ENCODE data around the gene MUC5AC.
"Not testable (repeated sequence)": the region's sequence is repeated elsewhere in the genome, so short reads cannot be mapped to it uniquely, and the experiment has no call there.

MUC5AC gene

DNA sequence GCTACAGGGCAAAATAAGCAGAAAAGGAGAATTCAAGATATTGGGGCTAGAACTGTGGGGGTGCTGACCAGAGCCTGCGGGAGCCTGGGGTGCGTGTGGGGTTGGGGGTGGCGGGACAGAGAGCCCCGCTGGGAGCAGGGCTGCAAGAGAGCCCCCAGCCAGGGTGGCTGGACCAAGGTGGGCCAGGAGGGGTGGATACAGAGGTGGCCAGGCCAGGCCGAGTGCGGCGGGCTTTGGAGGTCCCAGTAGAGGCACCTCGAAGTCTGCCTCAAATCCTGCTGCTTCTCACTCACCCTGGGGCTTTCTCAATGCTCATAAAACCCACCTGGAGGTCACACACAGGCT is 48.2 kb downstream of the MUC5AC start:
- no peak overlapping the region for H3K27ac ChIP-seq (ENCODE audit: low read length)
- H3K4me3 ChIP-seq (ENCODE audit: low read depth in 1 of 2, low read length in 2 of 2), result no peak overlapping the region
- no peaks in the 10 kb centered on the region for H3K27me3 ChIP-seq (ENCODE audit: low read depth, low read length)
- peaks cover 0 to 3% of the 10 kb centered on the region in 2 donors for H3K4me1 ChIP-seq (ENCODE audit: control insufficient read depth in 1 of 2, insufficient read depth in 2 of 2, low read length in 2 of 2)
- no peaks in the 10 kb centered on the region for H3K9me3 ChIP-seq (ENCODE audit: control insufficient read depth in 1 of 2, low read length in 2 of 2)
- no peaks in the 10 kb centered on the region for H3K36me3 ChIP-seq (ENCODE audit: control insufficient read depth in 1 of 2, insufficient read depth in 2 of 2, low read length in 2 of 2)

DNA sequence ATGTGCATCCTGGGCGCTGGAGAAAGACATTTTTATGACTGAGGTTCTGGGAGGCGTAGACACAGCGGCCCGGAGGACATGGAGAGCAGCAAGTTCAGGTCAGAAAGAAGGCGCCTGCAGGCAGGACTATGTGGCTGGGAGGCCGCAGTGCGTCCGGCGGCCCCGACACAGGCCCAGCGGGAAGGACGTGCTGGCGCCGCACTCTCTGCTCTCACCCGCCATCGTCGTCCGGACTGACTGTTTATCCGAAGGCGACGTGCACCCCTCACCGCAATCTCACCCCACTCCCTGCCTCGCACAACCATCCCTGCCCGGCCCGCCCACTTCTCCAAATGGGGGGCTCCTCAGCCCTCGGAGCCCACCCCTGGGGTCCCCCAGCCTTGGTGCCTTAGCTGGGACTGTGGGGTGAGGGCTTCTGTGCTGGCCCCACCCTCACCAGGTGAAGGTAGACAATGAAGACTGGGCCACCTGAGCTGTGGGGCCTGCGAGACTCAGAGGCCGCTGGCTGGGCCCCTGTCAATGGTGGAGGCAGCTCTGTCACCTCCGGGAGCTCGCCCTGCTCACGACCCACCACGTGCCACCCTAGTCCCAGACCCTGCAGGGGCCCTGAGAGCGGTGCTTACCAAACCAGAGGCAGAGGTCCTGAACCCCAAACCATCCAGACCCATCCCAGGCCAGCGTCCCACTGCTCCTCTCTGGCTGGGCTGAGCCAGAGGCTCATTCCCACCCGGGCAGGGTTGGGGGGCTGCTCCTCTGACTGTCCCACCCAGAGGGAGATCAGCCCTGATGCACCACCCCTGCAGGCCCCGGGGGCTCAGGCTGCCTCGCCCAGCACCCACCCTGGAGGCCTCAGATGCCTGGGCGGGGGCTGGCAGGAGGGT is 48.9 kb downstream of the MUC5AC start:
- Histone ChIP-seq H3K4me3 (ENCODE audit: low read depth in 1 of 2, low read length in 2 of 2) (no peak overlapping the region), H3K27me3 (ENCODE audit: low read depth, low read length) (no peaks in the 10 kb centered on the region), H3K27ac (ENCODE audit: low read length) (no peak overlapping the region)

DNA sequence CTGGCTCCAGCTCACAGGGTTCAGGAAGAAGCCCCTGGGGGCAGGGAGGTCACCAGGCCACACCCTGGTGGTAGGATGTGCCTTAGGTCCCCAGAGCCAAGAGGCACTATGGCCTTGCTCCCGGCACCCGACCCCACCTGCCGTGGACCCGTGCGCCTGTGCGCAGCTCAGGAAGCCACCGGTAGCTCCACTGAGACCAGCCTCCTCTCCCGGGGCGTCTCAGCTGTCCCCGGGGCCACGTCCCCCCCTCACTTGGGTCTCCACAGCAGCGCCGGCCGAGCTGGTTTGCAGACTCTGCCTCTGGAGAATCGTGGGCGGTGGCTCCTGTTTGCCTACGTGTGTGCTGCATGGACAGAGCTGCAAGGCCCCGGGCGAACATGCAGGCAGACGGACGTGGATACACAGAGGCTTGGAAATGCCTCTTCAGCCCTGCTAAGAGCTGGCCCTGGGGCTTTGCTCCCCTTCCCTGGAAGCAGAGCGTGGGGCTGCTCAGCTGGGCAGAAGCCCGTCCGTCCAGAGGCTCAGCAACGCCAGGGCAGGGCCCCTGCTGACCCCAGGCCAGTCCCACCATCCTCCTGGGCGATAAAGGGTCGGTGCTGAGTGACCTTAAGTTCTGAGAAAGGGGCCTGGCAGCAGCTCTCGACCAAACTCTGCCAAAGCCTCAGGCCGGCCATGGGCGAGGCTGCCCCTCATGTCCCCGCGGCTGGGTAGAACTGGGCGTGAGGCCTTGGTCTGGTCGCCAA is 49.8 kb downstream of the MUC5AC start:
- peaks cover 0 to 3% of the 10 kb centered on the region in 2 donors for H3K4me1 ChIP-seq (ENCODE audit: control insufficient read depth in 1 of 2, insufficient read depth in 2 of 2, low read length in 2 of 2)
- H3K36me3 ChIP-seq (ENCODE audit: control insufficient read depth in 1 of 2, insufficient read depth in 2 of 2, low read length in 2 of 2), result no peaks in the 10 kb centered on the region
- H3K27ac ChIP-seq (ENCODE audit: low read length), result no peak overlapping the region
- H3K27me3 ChIP-seq (ENCODE audit: low read depth, low read length), result no peaks in the 10 kb centered on the region
- H3K4me3 ChIP-seq (ENCODE audit: low read depth in 1 of 2, low read length in 2 of 2), result no peak overlapping the region
- H3K9me3 ChIP-seq (ENCODE audit: control insufficient read depth in 1 of 2, low read length in 2 of 2), result peaks cover 11 to 15% of the 10 kb centered on the region in 2 donors

More for the DNA sequence above, 48.9 kb downstream of the MUC5AC start:
- Histone ChIP-seq H3K9me3 (ENCODE audit: control insufficient read depth in 1 of 2, low read length in 2 of 2) (peaks cover 6% of the 10 kb centered on the region in 2 donors), H3K4me1 (ENCODE audit: control insufficient read depth in 1 of 2, insufficient read depth in 2 of 2, low read length in 2 of 2) (peaks cover 0 to 3% of the 10 kb centered on the region in 2 donors), H3K36me3 (ENCODE audit: control insufficient read depth in 1 of 2, insufficient read depth in 2 of 2, low read length in 2 of 2) (no peaks in the 10 kb centered on the region)

DNA sequence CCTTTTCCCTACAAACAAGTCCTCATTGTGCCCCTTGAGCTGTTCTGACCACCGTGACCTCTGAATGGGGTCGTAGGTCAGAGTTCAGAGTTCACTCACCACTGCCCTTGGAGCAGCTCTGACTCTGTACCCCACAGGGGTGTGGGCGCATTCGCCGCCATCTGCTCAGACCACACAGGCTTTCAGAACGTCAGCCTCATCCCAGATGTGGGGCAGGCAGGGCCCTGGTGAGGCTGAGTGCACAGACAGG is 50.3 kb downstream of the MUC5AC start:
- peaks cover 0 to 2% of the 10 kb centered on the region in 2 donors for H3K4me1 ChIP-seq (ENCODE audit: control insufficient read depth in 1 of 2, insufficient read depth in 2 of 2, low read length in 2 of 2)
- H3K27ac ChIP-seq (ENCODE audit: low read length), result no peak overlapping the region
- no peaks in the 10 kb centered on the region for H3K27me3 ChIP-seq (ENCODE audit: low read depth, low read length)
- peaks cover 11 to 18% of the 10 kb centered on the region in 2 donors for H3K9me3 ChIP-seq (ENCODE audit: control insufficient read depth in 1 of 2, low read length in 2 of 2)
- no peak overlapping the region for H3K4me3 ChIP-seq (ENCODE audit: low read depth in 1 of 2, low read length in 2 of 2)
- H3K36me3 ChIP-seq (ENCODE audit: control insufficient read depth in 1 of 2, insufficient read depth in 2 of 2, low read length in 2 of 2), result no peaks in the 10 kb centered on the region

DNA sequence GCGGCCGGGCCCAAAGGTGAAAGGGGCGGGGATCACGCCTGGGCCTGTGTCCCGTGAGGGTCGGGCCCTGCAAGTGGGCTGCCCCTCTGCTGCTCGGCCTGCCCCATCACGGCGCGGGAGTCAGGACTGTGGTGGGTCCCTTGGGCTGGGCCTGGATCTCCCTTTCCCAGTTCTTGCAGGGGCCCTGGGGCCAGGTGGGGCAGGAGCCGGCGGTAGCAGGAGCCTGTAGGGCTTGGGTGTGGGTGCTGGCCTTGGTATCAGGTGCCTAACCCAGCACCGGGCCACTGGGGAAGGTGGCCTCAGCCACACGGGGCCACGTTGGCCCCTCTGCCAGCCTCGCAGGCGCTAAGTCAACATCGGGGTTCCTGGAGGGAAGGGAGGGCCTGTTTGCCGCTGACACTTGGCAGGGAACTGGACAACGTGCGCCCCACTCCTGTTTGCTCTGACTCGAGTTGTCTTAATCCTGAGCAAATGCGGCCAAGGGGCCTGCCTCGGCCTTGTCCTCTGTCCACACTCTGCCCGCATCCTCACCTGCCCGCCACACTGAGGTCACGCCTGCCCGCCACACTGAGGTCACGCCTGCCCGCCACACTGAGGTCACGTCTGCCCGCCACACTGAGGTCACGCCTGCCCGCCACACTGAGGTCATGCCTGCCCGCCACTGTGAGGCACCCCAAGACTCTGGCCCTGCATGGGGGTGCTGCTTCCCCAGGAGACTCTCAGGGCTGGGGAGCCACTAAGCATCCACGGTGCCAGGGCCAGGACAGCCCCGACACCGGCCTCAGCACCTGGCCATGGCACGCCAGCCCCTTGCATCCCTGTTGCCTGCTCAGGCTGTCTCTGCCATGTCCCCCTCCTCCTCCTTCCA is 50.9 kb downstream of the MUC5AC start:
- H3K4me1 ChIP-seq (ENCODE audit: control insufficient read depth in 1 of 2, insufficient read depth in 2 of 2, low read length in 2 of 2), result no peaks in the 10 kb centered on the region
- no peak overlapping the region for H3K27ac ChIP-seq (ENCODE audit: low read length)
- H3K9me3 ChIP-seq (ENCODE audit: control insufficient read depth in 1 of 2, low read length in 2 of 2), result peaks cover 11 to 18% of the 10 kb centered on the region in 2 donors
- no peak overlapping the region for H3K4me3 ChIP-seq (ENCODE audit: low read depth in 1 of 2, low read length in 2 of 2)
- no peaks in the 10 kb centered on the region for H3K36me3 ChIP-seq (ENCODE audit: control insufficient read depth in 1 of 2, insufficient read depth in 2 of 2, low read length in 2 of 2)
- H3K27me3 ChIP-seq (ENCODE audit: low read depth, low read length), result no peaks in the 10 kb centered on the region

DNA sequence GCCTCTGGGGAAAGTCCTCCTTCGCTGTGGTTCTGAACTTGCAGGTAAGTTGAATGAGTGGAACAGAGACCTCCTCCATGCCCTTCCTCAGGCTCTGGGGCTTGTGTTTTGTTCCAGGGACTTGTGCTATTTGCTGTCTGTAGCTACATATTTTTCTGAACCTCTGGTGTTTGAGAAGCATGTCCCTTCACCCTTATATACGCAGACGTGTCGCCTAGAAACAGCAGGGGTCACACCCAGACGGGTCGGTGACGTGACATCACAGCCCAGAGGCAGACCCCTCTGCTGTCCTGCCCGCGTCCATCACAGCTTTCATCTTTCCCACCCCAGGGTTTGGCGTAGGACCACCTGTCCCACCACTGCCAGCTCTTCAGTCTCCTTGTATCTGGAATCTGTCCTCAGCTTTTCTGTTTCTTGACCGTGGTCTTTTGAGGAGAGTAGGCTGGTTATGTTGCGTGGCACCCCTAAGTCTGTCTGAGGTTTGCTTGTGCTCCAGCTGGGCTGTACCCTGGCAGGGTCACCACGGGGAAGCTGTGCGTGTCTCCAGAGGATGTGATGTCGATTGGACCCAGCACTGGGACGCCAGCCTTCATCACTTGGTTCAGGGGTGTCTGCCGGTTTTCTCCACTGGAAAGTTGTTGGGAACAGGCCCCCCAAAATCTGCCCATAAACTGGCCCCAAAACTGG is 51.8 kb downstream of the MUC5AC start:
- H3K27me3 ChIP-seq (ENCODE audit: low read depth, low read length), result no peaks in the 10 kb centered on the region
- no peaks in the 10 kb centered on the region for H3K4me1 ChIP-seq (ENCODE audit: control insufficient read depth in 1 of 2, insufficient read depth in 2 of 2, low read length in 2 of 2)
- no peak overlapping the region for H3K4me3 ChIP-seq (ENCODE audit: low read depth in 1 of 2, low read length in 2 of 2)
- H3K9me3 ChIP-seq (ENCODE audit: control insufficient read depth in 1 of 2, low read length in 2 of 2), result peaks cover 11 to 18% of the 10 kb centered on the region in 2 donors
- H3K36me3 ChIP-seq (ENCODE audit: control insufficient read depth in 1 of 2, insufficient read depth in 2 of 2, low read length in 2 of 2), result no peaks in the 10 kb centered on the region
- no peak overlapping the region for H3K27ac ChIP-seq (ENCODE audit: low read length)

DNA sequence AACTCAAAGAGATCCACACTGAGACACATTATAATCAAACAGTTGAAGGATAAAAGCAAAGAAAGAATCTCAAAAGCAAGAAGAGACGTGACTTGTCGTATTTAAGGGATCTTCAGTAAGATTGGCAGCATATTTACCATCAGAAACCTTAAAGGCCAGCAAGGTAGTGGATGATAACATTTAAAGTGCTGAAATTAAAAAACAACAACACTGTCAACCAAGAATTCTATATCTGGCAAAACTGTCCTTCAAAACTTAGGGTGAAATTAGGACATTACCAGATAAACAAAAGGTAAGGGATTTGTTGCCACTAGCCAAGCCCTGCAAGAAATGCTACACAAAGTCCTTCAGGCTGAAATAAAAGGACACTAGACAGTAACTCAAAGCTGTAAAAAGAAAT is 54.1 kb downstream of the MUC5AC start:
- Histone ChIP-seq H3K4me1 (ENCODE audit: control insufficient read depth in 1 of 2, insufficient read depth in 2 of 2, low read length in 2 of 2) (no peaks in the 10 kb centered on the region), H3K27me3 (ENCODE audit: low read depth, low read length) (no peaks in the 10 kb centered on the region), H3K9me3 (ENCODE audit: control insufficient read depth in 1 of 2, low read length in 2 of 2) (peaks cover 11 to 18% of the 10 kb centered on the region in 2 donors), H3K27ac (ENCODE audit: low read length) (no peak overlapping the region), H3K4me3 (ENCODE audit: low read depth in 1 of 2, low read length in 2 of 2) (no peak overlapping the region), H3K36me3 (ENCODE audit: control insufficient read depth in 1 of 2, insufficient read depth in 2 of 2, low read length in 2 of 2) (no peaks in the 10 kb centered on the region)

DNA sequence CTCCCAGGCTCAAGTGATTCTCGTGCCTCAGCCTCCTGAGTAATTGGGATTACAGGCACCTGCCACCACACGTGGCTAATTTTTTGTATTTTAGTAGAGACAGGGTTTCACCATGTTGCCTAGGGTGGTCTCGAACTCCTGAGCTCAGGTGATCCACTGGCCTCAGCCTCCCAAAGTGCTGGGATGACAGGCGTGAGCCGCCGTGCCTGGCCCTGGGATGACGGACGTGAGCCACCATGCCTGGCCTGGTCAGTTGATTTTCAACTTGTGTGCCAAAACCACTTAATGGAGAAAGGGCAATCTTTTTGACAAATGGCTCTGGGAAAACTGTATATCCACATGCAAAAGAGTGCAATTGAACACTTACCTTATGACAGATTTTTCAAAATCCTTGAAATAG is 58.1 kb downstream of the MUC5AC start:
- H3K4me3 ChIP-seq (ENCODE audit: low read depth in 1 of 2, low read length in 2 of 2); H3K4me1 ChIP-seq (ENCODE audit: control insufficient read depth in 1 of 2, insufficient read depth in 2 of 2, low read length in 2 of 2); H3K27me3 ChIP-seq (ENCODE audit: low read depth, low read length); H3K36me3 ChIP-seq (ENCODE audit: control insufficient read depth in 1 of 2, insufficient read depth in 2 of 2, low read length in 2 of 2); H3K27ac ChIP-seq (ENCODE audit: low read length): not testable (repeated sequence)
- H3K9me3 ChIP-seq (ENCODE audit: control insufficient read depth in 1 of 2, low read length in 2 of 2), result peaks cover 11 to 18% of the 10 kb centered on the region in 2 donors

DNA sequence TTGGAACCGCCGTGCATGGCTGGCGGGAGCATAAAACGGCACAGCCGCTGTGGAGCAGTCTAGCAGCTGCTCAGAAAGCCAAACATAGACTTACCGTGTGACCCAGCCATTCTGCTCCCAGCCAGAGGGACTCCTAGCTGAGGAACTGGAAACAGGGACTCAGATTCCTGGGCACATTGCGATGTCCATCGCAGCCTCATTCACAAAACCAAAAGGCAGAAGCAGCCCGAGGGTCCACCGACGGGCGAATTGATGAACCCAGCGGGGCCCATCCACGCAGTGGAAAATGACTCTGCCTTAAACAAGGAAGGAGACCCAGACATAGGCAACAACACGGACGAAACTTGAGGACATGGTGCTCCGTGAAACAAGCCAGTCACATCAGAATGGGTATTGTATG is 59.4 kb downstream of the MUC5AC start:
- H3K36me3 ChIP-seq (ENCODE audit: control insufficient read depth in 1 of 2, insufficient read depth in 2 of 2, low read length in 2 of 2), result no peaks in the 10 kb centered on the region
- no peaks in the 10 kb centered on the region for H3K27me3 ChIP-seq (ENCODE audit: low read depth, low read length)
- no peak overlapping the region for H3K4me3 ChIP-seq (ENCODE audit: low read depth in 1 of 2, low read length in 2 of 2)
- H3K27ac ChIP-seq (ENCODE audit: low read length), result no peak overlapping the region
- H3K9me3 ChIP-seq (ENCODE audit: control insufficient read depth in 1 of 2, low read length in 2 of 2), result peaks cover 0 to 6% of the 10 kb centered on the region in 2 donors
- no peaks in the 10 kb centered on the region for H3K4me1 ChIP-seq (ENCODE audit: control insufficient read depth in 1 of 2, insufficient read depth in 2 of 2, low read length in 2 of 2)

DNA sequence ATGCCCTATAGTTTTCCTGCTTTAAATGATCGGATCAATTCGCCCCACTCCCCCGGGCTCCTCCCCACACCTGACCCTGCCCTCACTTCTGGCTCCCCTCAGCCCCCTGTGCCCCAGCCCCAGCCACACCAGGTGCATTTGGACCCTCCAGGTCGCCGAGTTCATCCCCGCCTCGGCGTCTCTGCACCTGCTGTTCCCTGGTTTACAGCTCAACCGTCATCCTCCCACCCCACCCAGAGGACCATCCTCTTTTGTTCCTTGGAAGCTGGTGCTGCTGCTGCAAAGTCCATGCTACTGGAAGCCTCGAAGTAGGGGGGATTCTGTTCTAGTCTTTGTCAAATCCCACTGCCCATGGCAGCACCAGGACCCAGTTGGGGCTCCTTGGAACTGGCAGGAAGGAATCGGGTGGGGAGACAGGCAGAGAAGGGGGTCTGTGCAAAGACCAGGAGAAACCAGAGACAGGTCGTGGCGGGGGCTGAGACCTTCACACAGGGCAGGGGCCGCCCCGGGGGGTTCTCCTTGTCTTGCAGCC is 60.6 kb downstream of the MUC5AC start:
- Histone ChIP-seq H3K27me3 (ENCODE audit: low read depth, low read length) (no peaks in the 10 kb centered on the region), H3K27ac (ENCODE audit: low read length) (no peak overlapping the region), H3K4me1 (ENCODE audit: control insufficient read depth in 1 of 2, insufficient read depth in 2 of 2, low read length in 2 of 2) (no peaks in the 10 kb centered on the region), H3K9me3 (ENCODE audit: control insufficient read depth in 1 of 2, low read length in 2 of 2) (no peaks in the 10 kb centered on the region), H3K4me3 (ENCODE audit: low read depth in 1 of 2, low read length in 2 of 2) (no peak overlapping the region), H3K36me3 (ENCODE audit: control insufficient read depth in 1 of 2, insufficient read depth in 2 of 2, low read length in 2 of 2) (no peaks in the 10 kb centered on the region)
